HL-60 (cell line): ENCODE measurements around the gene ELOB.

Source experiments
- DNase-seq, 2 experiments: peaks; one replicate each; pipeline ENCODE4 v3.0.0-alpha.2; 2010 to 2020; ENCODE audit warnings: low read depth in 1 of 2, low spot score in 1 of 2
- H3K27ac ChIP-seq: fragments of 250-450 bp; sonication (Bioruptor Pico); replicated peaks from 2 replicates; pipeline ENCODE4 v1.5.1; 2020; ENCODE audit warnings: mild to moderate bottlenecking, moderate library complexity
- H3K27me3 ChIP-seq: fragments of 250-450 bp; sonication (Bioruptor Pico); 2 replicates; pipeline ENCODE4 v1.5.1; 2021; ENCODE audit warnings: mild to moderate bottlenecking, moderate library complexity; ENCODE audit not compliant: insufficient read depth, poor library complexity, severe bottlenecking
- H3K4me3 ChIP-seq: replicated peaks from 2 replicates; pipeline ENCODE4 v1.5.1; 2011; ENCODE audit warnings: mild to moderate bottlenecking, control low read depth, low read length; ENCODE audit not compliant: insufficient read depth
- CTCF ChIP-seq: IDR thresholded peaks from one replicate; pipeline ENCODE4 v1.5.1; 2011; ENCODE audit warnings: low read length, control low read depth, inconsistent platforms; ENCODE audit not compliant: insufficient read depth
- GABPA ChIP-seq: IDR thresholded peaks from 2 replicates; pipeline ENCODE4 v1.6.1; 2012; ENCODE audit warnings: low read depth
- POLR2AphosphoS5 ChIP-seq: IDR thresholded peaks from 2 replicates; pipeline ENCODE4 v1.6.1; 2012; ENCODE audit warnings: low read depth
- REST ChIP-seq: IDR thresholded peaks from 2 replicates; pipeline ENCODE4 v1.6.1; 2012; ENCODE audit warnings: low read depth; ENCODE audit not compliant: insufficient replicate concordance
- SPI1 ChIP-seq: IDR thresholded peaks from 2 replicates; pipeline ENCODE4 v1.6.1; 2012; ENCODE audit warnings: low read depth, mild to moderate bottlenecking, borderline replicate concordance
- long read RNA-seq: library from polyadenylated mRNA; unstranded; transcript quantifications from one replicate; pipeline ENCODE4 v2.0.0, GENCODE V29; 2020

ELOB gene
- long read RNA-seq, transcript ELOB-203 (4 exons, 991 nt), result major isoform, 44 of 48 reads
- long read RNA-seq, partial matches to known transcripts, result 1 of 48 reads
- long read RNA-seq, other reads (novel, unspliced or antisense), result 1 of 48 reads

DNA sequence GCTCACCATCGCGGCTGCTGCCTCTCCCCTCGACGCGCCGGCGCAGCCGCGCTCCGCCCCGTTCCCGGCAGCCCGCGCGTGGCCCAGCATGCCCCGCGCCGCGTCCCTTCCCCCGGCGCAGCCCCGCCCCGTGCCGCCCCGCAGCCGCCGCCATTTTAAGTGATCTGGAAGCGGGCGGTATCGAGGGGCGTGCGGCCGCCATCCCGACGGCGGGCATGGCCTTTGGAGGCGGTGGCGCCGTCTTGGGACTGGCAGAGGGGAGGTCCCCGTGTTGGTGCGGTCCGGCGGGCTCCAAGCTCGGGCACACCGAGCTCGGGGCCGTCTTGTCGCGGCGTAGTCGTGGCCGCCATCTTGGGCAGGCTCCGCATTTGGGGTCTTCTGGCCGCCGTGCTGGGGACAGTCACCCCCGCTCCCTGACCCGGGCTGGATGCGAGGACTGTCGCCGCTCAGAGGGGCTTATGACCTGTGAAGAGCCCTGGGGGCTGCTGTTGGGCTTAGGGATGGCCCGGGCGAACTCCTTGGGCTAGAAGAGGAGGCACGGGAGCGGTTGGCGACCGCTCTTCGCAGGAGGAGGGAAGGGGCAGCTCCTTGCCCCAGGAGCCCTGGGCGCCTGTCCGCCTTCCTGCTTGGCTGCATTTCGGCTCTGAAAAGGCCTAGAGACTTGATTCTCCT lies at the start of gene ELOB:
Gene ELOB, minus strand, starts transcription at position 50 of the 672 bp plus-strand sequence. Its CDS starts 41 bp downstream, at position 9.
- Histone ChIP-seq H3K4me3 (peak within 1 kb of the TSS; percentile 87), H3K27me3 (no peaks in the 10 kb centered on the region), H3K27ac (peak within 1 kb of the TSS; percentile 99)
- TF ChIP-seq REST, result peak; percentile 78
- TF ChIP-seq GABPA, result no peak
- no peak for TF ChIP-seq CTCF
- TF ChIP-seq SPI1, result no peak
- peak; percentile 85 for TF ChIP-seq POLR2AphosphoS5
- DNase-seq, result peak; percentile 85 to 88

DNA sequence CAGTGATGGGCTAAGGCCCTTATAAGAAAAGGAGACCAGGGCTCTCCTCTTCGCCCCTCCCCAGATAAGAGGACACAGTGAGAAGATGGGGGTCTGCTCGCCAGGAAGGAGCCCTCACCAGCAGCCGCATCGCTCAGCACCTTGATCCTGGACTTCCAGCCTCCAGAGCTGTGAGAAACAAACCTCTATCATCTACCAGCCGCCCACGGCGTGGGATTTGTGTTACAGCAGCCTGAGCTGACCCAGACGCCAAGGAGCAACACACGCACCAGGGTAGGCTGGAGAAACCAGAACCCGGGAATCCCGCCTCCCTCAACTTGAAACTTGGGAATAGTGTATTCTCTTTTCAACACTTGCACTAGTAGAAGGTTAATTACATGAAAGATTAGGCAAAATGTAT lies 48.8 kb upstream of the ELOB start:
- no peak overlapping the region for H3K27ac ChIP-seq
- no peak for DNase-seq
- H3K4me3 ChIP-seq, result no peak overlapping the region
- no peak for TF ChIP-seq CTCF
- TF ChIP-seq GABPA, result no peak
- no peak for TF ChIP-seq POLR2AphosphoS5
- no peak for TF ChIP-seq SPI1
- no peak for TF ChIP-seq REST
- no peaks in the 10 kb centered on the region for H3K27me3 ChIP-seq

GRCh38 chr16:2825049-2825742 lies 48.1 kb upstream of the ELOB start:
- no peak for DNase-seq
- TF ChIP-seq CTCF (no peak), POLR2AphosphoS5 (no peak), REST (no peak), SPI1 (no peak), GABPA (no peak)
- H3K27ac ChIP-seq, result no peak overlapping the region
- no peak overlapping the region for H3K4me3 ChIP-seq
- H3K27me3 ChIP-seq, result no peaks in the 10 kb centered on the region
